Regular cardiac myocyte (primary cell): ENCODE measurements around the gene TMEM161B. TPM values are rescaled to one million over a fixed set of nuclear protein-coding genes. Genes with fewer than 3 reads are reported as not detected.

ENCODE experiments used
- total RNA-seq: library from RNA; depleted of rRNA; stranded (reverse); fragments of >200 nt; gene quantifications from 2 replicates; pipeline ENCODE4 v1.2.3, GENCODE V29; 2014

The TMEM161B gene
- 9.4 and 13.8 TPM in 2 replicates for total RNA-seq

DNA sequence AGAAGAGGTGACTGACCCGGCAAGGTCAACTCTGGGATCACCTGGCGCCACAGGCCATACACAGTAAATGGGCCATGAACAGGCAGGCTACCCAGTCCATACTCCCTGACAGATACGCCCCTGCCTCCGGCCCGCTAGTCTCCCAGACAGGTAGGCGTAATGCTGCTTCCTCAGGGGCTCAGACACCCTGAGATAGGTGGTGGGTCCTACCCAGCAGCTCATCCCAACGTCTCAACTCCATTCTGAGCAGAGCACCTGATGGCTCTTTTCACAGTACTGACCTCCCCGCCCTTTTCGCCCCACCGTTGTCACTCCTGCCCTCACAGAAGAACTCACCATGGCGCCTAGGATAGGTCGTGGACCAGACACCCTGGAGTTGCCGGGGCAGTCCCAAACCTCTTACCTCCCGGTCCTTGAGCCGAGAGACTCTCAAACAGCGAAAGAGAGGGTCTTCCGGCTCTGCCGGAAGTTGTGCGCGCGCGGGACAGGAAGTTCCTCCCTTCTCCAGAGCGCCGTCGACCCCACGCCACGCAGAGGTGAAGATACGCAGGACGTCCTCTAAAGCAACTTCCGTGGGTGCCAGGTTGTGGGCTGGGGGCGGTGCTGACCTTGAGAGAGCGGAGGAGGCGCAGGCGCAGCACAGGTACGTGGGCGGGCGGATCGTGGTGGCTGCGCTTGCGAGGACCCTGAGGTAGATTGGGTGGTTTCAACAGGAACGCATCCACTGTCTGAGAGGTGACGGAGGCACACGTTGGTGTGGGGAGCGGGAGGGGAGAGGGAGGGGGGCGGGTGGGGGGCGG lies at the start of gene TMEM161B:
Gene TMEM161B (minus strand): TSS at position 461 of the 800 bp plus-strand sequence. CDS start 122 bp downstream, at position 339.

